ENCODE measurements around the gene LAG3. TPM values are rescaled to one million over a fixed set of nuclear protein-coding genes. Genes with fewer than 3 reads are reported as not detected.
A peak's percentile ranks its signal among the peaks of the same experiment; 100 is the strongest.

LAG3 gene
- total RNA-seq, 4 donors from 2014 or later: 0.41 to 14.6 (median 4.0) TPM

- Histone ChIP-seq H3K4me1 (peaks cover 0 to 4% of the 10 kb centered on the region in 2 donors), H3K27me3 (no peaks in the 10 kb centered on the region), H3K9me3 (no peaks in the 10 kb centered on the region), H3K4me3 (peak overlapping the region; percentile 72 to 79), H3K36me3 (no peaks in the 10 kb centered on the region), H3K27ac (peak overlapping the region; percentile 97 to 98)
- intact Hi-C loops (cut with DNase I; ENCODE audit: low total_unique reads): no loop called here
- TF ChIP-seq POLR2A (IDR thresholded peaks at IDR 0.05): peak in 1 of 2 donors; percentile 30
- TF ChIP-seq, protein P1, sequence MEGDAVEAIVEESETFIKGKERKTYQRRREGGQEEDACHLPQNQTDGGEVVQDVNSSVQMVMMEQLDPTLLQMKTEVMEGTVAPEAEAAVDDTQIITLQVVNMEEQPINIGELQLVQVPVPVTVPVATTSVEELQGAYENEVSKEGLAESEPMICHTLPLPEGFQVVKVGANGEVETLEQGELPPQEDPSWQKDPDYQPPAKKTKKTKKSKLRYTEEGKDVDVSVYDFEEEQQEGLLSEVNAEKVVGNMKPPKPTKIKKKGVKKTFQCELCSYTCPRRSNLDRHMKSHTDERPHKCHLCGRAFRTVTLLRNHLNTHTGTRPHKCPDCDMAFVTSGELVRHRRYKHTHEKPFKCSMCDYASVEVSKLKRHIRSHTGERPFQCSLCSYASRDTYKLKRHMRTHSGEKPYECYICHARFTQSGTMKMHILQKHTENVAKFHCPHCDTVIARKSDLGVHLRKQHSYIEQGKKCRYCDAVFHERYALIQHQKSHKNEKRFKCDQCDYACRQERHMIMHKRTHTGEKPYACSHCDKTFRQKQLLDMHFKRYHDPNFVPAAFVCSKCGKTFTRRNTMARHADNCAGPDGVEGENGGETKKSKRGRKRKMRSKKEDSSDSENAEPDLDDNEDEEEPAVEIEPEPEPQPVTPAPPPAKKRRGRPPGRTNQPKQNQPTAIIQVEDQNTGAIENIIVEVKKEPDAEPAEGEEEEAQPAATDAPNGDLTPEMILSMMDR (IDR thresholded peaks at IDR 0.05): peak; percentile 44 to 91 (median 87)
- peak; percentile 77 to 84 for DNase-seq
Measured at GRCh38 chr12:6766651-6767349, 5.5 kb upstream of the LAG3 start.

- H3K36me3 ChIP-seq: no peaks in the 10 kb centered on the region
- no peaks in the 10 kb centered on the region for H3K9me3 ChIP-seq
- DNase-seq: no peak
- H3K4me1 ChIP-seq: peaks cover 0 to 4% of the 10 kb centered on the region in 2 donors
- intact Hi-C loops (cut with DNase I; ENCODE audit: low total_unique reads): no loop called here
- peak overlapping the region; percentile 72 to 79 for H3K4me3 ChIP-seq
- TF ChIP-seq POLR2A (IDR thresholded peaks at IDR 0.05): no peak
- TF ChIP-seq, protein P1 (IDR thresholded peaks at IDR 0.05): no peak
- H3K27ac ChIP-seq: peak overlapping the region; percentile 97 to 98
- H3K27me3 ChIP-seq: no peaks in the 10 kb centered on the region
Measured at GRCh38 chr12:6767353-6768319, 4.7 kb upstream of the LAG3 start.

DNA sequence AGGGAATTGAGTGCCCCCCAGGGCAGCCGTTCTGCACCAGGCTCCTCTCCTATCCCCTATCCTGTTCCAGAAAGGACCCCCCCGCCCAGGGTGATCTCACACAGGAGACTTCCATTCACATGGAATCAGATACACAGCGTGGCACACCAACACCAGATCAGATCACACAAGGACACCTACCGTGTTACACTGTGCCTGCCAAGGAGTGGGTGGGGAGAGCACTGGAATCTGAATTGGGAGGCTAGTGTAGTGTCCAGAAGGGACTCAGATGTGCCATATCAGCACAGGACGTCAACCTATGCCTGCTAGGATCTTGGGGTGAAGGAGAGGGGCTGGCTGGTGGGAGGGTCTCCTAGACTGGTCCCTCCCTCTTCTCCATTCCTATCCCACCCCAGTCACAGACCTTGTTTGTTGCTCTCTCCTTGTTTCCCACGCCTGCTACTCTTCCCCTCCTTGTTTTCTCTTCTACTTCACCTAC lies 3.8 kb upstream of the LAG3 start:
- Histone ChIP-seq H3K27me3 (no peaks in the 10 kb centered on the region), H3K27ac (peak overlapping the region; percentile 97 to 98), H3K4me3 (peak overlapping the region; percentile 72 to 79), H3K4me1 (peaks cover 0 to 4% of the 10 kb centered on the region in 2 donors), H3K36me3 (no peaks in the 10 kb centered on the region), H3K9me3 (no peaks in the 10 kb centered on the region)
- no peak for DNase-seq
- intact Hi-C loops (cut with DNase I; ENCODE audit: low total_unique reads): no loop called here
- TF ChIP-seq, protein P1 (IDR thresholded peaks at IDR 0.05): no peak
- no peak for TF ChIP-seq POLR2A (IDR thresholded peaks at IDR 0.05)

- Histone ChIP-seq H3K9me3 (no peaks in the 10 kb centered on the region), H3K36me3 (no peaks in the 10 kb centered on the region), H3K4me1 (peaks cover 0 to 4% of the 10 kb centered on the region in 2 donors), H3K4me3 (peak overlapping the region; percentile 72 to 79), H3K27me3 (no peaks in the 10 kb centered on the region), H3K27ac (peak overlapping the region; percentile 97 to 98)
- intact Hi-C loops (cut with DNase I; ENCODE audit: low total_unique reads): no loop called here
- no peak for TF ChIP-seq POLR2A (IDR thresholded peaks at IDR 0.05)
- TF ChIP-seq, protein P1 (IDR thresholded peaks at IDR 0.05): no peak
- DNase-seq: peak; percentile 65 to 71
Measured at GRCh38 chr12:6768990-6769389, 3.3 kb upstream of the LAG3 start.
